ENCODE measurements around the gene ZCCHC2.

DNA sequence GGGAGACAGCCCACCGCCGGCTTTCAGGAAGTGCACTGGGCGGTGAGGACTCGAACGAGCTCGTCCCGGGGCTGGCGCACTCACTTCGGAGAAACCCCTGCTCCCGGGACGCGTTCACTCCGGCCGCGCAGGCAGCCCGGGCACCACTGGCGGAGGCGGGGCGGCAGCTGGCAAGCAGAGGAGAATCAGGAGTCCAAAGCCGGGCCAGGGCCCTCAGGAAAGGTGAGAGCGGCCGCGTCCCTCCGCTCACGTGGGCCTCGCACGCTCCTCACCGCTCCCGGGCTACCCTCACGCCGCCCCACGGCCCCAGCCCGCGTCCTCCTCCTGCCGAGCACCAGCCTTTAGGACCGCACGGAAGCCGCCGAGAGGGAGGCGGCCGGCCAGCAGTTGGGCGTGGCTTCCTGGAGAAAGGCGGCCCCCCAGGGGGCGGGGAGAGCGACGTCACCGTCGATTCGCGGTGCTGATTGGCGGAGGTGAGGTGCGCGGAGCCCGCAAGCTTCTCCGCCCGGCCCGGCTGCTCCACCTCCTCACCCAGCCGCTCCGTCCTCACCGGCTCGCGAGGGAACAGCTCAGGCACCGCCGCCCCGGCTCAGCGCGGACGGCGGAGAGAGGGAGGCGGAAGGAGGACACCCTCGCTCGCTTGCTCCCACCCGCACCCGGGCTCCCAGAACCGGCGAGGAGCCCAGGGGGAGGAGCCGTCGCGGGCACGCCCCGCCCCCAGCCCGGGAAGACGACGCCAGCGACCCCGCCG lies at the start of gene ZCCHC2:
- TF ChIP-seq, protein P1, sequence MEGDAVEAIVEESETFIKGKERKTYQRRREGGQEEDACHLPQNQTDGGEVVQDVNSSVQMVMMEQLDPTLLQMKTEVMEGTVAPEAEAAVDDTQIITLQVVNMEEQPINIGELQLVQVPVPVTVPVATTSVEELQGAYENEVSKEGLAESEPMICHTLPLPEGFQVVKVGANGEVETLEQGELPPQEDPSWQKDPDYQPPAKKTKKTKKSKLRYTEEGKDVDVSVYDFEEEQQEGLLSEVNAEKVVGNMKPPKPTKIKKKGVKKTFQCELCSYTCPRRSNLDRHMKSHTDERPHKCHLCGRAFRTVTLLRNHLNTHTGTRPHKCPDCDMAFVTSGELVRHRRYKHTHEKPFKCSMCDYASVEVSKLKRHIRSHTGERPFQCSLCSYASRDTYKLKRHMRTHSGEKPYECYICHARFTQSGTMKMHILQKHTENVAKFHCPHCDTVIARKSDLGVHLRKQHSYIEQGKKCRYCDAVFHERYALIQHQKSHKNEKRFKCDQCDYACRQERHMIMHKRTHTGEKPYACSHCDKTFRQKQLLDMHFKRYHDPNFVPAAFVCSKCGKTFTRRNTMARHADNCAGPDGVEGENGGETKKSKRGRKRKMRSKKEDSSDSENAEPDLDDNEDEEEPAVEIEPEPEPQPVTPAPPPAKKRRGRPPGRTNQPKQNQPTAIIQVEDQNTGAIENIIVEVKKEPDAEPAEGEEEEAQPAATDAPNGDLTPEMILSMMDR (IDR thresholded peaks at IDR 0.05; ENCODE audit: insufficient read depth, low read length, poor library complexity, severe bottlenecking), result no peak
- peak; percentile 4; the same call in 1 of the 2 replicates for TF ChIP-seq EZH2phosphoT487 (conservative IDR thresholded peaks at IDR 0.05; ENCODE audit: low read length)

Measured in SU-DHL-6 (cell line).